Upper lobe of left lung (tissue), 6 donors: Measurements from ENCODE around the gene RNF150. TPM values are rescaled to one million over a fixed set of nuclear protein-coding genes. Genes with fewer than 3 reads are reported as not detected.

Experiments used
- ATAC-seq, 2 donors: fragments of 200-7000 bp; cut with Tn5 transposase; one replicate each; pipeline ENCODE4 v1.9.1; 2022; ENCODE audit warnings: mild to moderate bottlenecking in 2 of 2, moderate library complexity in 2 of 2; ENCODE audit not compliant: low FRiP score in 2 of 2
- DNase-seq, 2 donors: peaks; one replicate each; pipeline ENCODE4 v3.0.0-alpha.2; 2019 to 2020
- H3K27ac ChIP-seq, 4 donors: fragments of 200-600 bp; sonication (generic); one replicate each; pipeline ENCODE4 v1.5.1; 2016 to 2019
- H3K27me3 ChIP-seq, 4 donors: fragments of 200-600 bp; sonication (generic); one replicate each; pipeline ENCODE4 v1.5.1; 2017 to 2019
- H3K36me3 ChIP-seq, 4 donors: fragments of 200-600 bp; sonication (generic); one replicate each; pipeline ENCODE4 v1.5.1; 2016 to 2019
- H3K4me1 ChIP-seq, 4 donors: fragments of 200-600 bp; sonication (generic); one replicate each; pipeline ENCODE4 v1.5.1; 2018 to 2019
- H3K4me3 ChIP-seq, 4 donors: fragments of 200-600 bp; sonication (generic); one replicate each; pipeline ENCODE4 v1.5.1; 2017 to 2019; ENCODE audit warnings: mild to moderate bottlenecking in 2 of 4, moderate library complexity in 1 of 4
- H3K9me3 ChIP-seq, 4 donors: fragments of 200-600 bp; sonication (generic); one replicate each; pipeline ENCODE4 v1.5.1; 2018 to 2019
- EP300 ChIP-seq, 4 donors: sonication (generic); formaldehyde crosslinking; IDR thresholded peaks; one replicate each; pipeline ENCODE4 v1.5.1; 2017; ENCODE audit warnings: antibody characterized with exemption in 4 of 4, control low read depth in 2 of 4
- POLR2A ChIP-seq, 4 donors: fragments of 450-650 bp; IDR thresholded peaks; one replicate each; pipeline ENCODE4 v1.5.1; 2016 to 2017; ENCODE audit warnings: antibody characterized with exemption in 4 of 4, mild to moderate bottlenecking in 2 of 4
- POLR2AphosphoS5 ChIP-seq, 2 donors: sonication (generic); formaldehyde crosslinking; IDR thresholded peaks; one replicate each; pipeline ENCODE4 v1.5.1; 2017; ENCODE audit warnings: antibody characterized with exemption in 2 of 2
- WGBS, 2 donors: methylation state at CpG; one replicate each; pipeline ENCODE4 v1.1.5; 2017 to 2018; 5-methylcytosine and 5-hydroxymethylcytosine counted together
- total RNA-seq, 6 donors: library from RNA; depleted of rRNA in 4 of 6; stranded (reverse); fragments of >200 nt in 4 of 6; gene quantifications; one replicate each; pipeline versions ENCODE4 v1.1.0 to v1.2.1, GENCODE V29; 2016 to 2021
- TF ChIP-seq, protein P1 (sequence below), 6 experiments: fragments of 450-650 bp in 4 of 6; fragments of 200-600 bp in 2 of 6; sonication (generic) in 2 of 6; IDR thresholded peaks; one replicate each; pipeline ENCODE4 v1.5.1; 2016 to 2019; ENCODE audit warnings: antibody characterized with exemption in 6 of 6
- donor health status: DM: no; HTN: no; CAD: no; lungs with moderate emphysema.
- donor health status: DM: no; HTN: yes; CAD: no; lungs with severe emphysema.

Gene RNF150
- total RNA-seq, 6 donors from 2014 or later = 0.46 to 2.1 (median 1.4) TPM

- WGBS, 2 donors = 45 to 55% methylated on average over 7 of the region's 7 CpGs
- Histone ChIP-seq H3K27me3 (no peaks in the 10 kb centered on the region), H3K4me1 (no peaks in the 10 kb centered on the region), H3K4me3 (no peak overlapping the region), H3K27ac (no peak overlapping the region), H3K9me3 (no peaks in the 10 kb centered on the region), H3K36me3 (no peaks in the 10 kb centered on the region)
- ATAC-seq (no peak), DNase-seq (peak in 1 of 2 donors; percentile 47)
- TF ChIP-seq POLR2A (IDR thresholded peaks at IDR 0.05) = no peak
- TF ChIP-seq, protein P1, sequence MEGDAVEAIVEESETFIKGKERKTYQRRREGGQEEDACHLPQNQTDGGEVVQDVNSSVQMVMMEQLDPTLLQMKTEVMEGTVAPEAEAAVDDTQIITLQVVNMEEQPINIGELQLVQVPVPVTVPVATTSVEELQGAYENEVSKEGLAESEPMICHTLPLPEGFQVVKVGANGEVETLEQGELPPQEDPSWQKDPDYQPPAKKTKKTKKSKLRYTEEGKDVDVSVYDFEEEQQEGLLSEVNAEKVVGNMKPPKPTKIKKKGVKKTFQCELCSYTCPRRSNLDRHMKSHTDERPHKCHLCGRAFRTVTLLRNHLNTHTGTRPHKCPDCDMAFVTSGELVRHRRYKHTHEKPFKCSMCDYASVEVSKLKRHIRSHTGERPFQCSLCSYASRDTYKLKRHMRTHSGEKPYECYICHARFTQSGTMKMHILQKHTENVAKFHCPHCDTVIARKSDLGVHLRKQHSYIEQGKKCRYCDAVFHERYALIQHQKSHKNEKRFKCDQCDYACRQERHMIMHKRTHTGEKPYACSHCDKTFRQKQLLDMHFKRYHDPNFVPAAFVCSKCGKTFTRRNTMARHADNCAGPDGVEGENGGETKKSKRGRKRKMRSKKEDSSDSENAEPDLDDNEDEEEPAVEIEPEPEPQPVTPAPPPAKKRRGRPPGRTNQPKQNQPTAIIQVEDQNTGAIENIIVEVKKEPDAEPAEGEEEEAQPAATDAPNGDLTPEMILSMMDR (IDR thresholded peaks at IDR 0.05) = no peak
- no peak for TF ChIP-seq POLR2AphosphoS5 (IDR thresholded peaks at IDR 0.05)
- TF ChIP-seq EP300 (IDR thresholded peaks at IDR 0.05) = no peak
These were observed 9.2 kb upstream of the RNF150 start for GRCh38 chr4:141142423-141142822.

GRCh38 chr4:141140391-141141200 lies 7.3 kb upstream of the RNF150 start:
- Histone ChIP-seq H3K36me3 (no peaks in the 10 kb centered on the region), H3K27ac (no peak overlapping the region), H3K4me1 (no peaks in the 10 kb centered on the region), H3K9me3 (no peaks in the 10 kb centered on the region), H3K4me3 (no peak overlapping the region), H3K27me3 (no peaks in the 10 kb centered on the region)
- DNase-seq (no peak), ATAC-seq (no peak)
- TF ChIP-seq EP300 (IDR thresholded peaks at IDR 0.05) (no peak), POLR2AphosphoS5 (IDR thresholded peaks at IDR 0.05) (no peak), POLR2A (IDR thresholded peaks at IDR 0.05) (no peak)
- TF ChIP-seq, protein P1 (IDR thresholded peaks at IDR 0.05) = no peak
- 72 to 83% methylated on average over 3 of the region's 3 CpGs for WGBS, 2 donors

GRCh38 chr4:141133999-141134995 lies 1.0 kb upstream of the RNF150 start:
- Histone ChIP-seq H3K4me1 (peaks cover 13 to 23% (median 16%) of the 10 kb centered on the region in 4 donors), H3K9me3 (no peaks in the 10 kb centered on the region), H3K36me3 (no peaks in the 10 kb centered on the region), H3K27ac (no peak overlapping the region), H3K4me3 (no peak overlapping the region), H3K27me3 (peaks cover 0 to 17% (median 8%) of the 10 kb centered on the region in 4 donors)
- WGBS, 2 donors = 43% methylated on average over 11 of the region's 11 CpGs
- no peak for DNase-seq
- ATAC-seq = no peak
- TF ChIP-seq EP300 (IDR thresholded peaks at IDR 0.05) (no peak), POLR2AphosphoS5 (IDR thresholded peaks at IDR 0.05) (no peak), POLR2A (IDR thresholded peaks at IDR 0.05) (no peak)
- TF ChIP-seq, protein P1 (IDR thresholded peaks at IDR 0.05) = no peak

DNA sequence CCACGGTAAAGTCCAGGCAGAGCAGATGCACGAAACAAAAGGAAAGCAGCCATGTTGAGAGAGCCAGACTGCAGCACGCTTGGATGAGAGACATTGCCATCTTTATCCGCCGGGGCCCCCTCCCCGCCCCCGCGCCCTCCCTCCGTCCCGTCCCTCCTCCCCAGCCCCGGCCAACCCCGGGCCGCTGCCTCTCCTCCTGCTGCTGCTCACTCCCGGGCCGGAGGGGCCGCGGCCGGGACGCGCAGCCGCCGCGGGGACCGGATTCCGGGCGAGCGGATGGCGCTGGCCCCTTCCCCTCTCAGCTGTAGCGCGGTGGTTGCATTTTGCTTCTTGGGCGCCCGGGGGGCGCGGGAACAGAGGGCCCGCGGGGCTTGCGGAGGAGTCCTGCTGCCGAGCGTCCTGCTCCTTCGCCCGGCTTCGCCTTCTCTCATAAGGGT lies 542 bp downstream of the RNF150 start:
- TF ChIP-seq POLR2AphosphoS5 (IDR thresholded peaks at IDR 0.05) (no peak), POLR2A (IDR thresholded peaks at IDR 0.05) (no peak)
- TF ChIP-seq, protein P1 (IDR thresholded peaks at IDR 0.05) = no peak
- no peaks in the 10 kb centered on the region for H3K36me3 ChIP-seq
- WGBS, 2 donors = 0% methylated on average over 22 of the region's 42 CpGs; no CpG with 5 or more reads in 1 of the 2 donors
- peaks cover 13 to 23% (median 16%) of the 10 kb centered on the region in 4 donors for H3K4me1 ChIP-seq
- H3K9me3 ChIP-seq = no peaks in the 10 kb centered on the region
- H3K27me3 ChIP-seq = peaks cover 0 to 17% (median 8%) of the 10 kb centered on the region in 4 donors
- H3K4me3 ChIP-seq = peak overlapping the region; percentile 51 to 69 (median 56)
- ATAC-seq (peak in 1 of 2 donors; percentile 72), DNase-seq (no peak)
- peak overlapping the region in 1 of 4 donors; percentile 49 for H3K27ac ChIP-seq
